ENCODE measurements around the gene TLE2.

DNA sequence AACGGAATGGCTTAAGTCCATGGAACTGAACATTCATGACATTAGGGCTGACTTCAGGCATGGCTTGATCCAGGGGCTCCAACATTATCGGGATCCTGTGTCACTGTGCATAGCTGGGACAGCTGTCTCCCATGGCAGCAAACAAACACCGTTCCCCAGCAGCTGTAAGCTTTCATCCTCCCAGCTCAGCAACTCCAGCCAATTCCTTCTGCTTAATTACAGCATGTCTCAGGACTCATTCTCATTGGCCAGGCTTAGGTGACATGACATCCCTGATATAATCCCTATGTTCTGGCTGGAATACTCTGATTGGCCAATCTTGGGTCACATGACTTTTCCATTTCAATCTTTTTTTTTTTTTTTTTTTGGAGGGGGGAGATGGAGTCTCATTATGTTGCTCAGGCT, 44.1 kb upstream of the TLE2 start:
- TF ChIP-seq, protein P1, sequence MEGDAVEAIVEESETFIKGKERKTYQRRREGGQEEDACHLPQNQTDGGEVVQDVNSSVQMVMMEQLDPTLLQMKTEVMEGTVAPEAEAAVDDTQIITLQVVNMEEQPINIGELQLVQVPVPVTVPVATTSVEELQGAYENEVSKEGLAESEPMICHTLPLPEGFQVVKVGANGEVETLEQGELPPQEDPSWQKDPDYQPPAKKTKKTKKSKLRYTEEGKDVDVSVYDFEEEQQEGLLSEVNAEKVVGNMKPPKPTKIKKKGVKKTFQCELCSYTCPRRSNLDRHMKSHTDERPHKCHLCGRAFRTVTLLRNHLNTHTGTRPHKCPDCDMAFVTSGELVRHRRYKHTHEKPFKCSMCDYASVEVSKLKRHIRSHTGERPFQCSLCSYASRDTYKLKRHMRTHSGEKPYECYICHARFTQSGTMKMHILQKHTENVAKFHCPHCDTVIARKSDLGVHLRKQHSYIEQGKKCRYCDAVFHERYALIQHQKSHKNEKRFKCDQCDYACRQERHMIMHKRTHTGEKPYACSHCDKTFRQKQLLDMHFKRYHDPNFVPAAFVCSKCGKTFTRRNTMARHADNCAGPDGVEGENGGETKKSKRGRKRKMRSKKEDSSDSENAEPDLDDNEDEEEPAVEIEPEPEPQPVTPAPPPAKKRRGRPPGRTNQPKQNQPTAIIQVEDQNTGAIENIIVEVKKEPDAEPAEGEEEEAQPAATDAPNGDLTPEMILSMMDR (IDR thresholded peaks at IDR 0.05) = no peak
- no peak for TF ChIP-seq POLR2A (IDR thresholded peaks at IDR 0.05)
